ENCODE data around the gene OR10A2. TPM values are rescaled to one million over a fixed set of nuclear protein-coding genes. Genes with fewer than 3 reads are reported as not detected.

OR10A2 gene
- total RNA-seq, 1 donor from 2014 or later, result not detected

- no peaks in the 10 kb centered on the region for H3K36me3 Mint-ChIP-seq (ENCODE audit: low read depth)
- intact Hi-C loops (cut with micrococcal nuclease), result no loop called here
- H3K4me3 Mint-ChIP-seq, result no peak overlapping the region
- ATAC-seq (ENCODE audit: low read depth) (no peak), DNase-seq (no peak)
- no peaks in the 10 kb centered on the region for H3K9me3 Mint-ChIP-seq
- no peaks in the 10 kb centered on the region for H3K27me3 Mint-ChIP-seq
- TF ChIP-seq, protein P1, sequence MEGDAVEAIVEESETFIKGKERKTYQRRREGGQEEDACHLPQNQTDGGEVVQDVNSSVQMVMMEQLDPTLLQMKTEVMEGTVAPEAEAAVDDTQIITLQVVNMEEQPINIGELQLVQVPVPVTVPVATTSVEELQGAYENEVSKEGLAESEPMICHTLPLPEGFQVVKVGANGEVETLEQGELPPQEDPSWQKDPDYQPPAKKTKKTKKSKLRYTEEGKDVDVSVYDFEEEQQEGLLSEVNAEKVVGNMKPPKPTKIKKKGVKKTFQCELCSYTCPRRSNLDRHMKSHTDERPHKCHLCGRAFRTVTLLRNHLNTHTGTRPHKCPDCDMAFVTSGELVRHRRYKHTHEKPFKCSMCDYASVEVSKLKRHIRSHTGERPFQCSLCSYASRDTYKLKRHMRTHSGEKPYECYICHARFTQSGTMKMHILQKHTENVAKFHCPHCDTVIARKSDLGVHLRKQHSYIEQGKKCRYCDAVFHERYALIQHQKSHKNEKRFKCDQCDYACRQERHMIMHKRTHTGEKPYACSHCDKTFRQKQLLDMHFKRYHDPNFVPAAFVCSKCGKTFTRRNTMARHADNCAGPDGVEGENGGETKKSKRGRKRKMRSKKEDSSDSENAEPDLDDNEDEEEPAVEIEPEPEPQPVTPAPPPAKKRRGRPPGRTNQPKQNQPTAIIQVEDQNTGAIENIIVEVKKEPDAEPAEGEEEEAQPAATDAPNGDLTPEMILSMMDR (IDR thresholded peaks at IDR 0.05), result no peak
- CTCF ChIA-PET, result no interaction called here
- no peaks in the 10 kb centered on the region for H3K4me1 Mint-ChIP-seq
- POLR2A ChIA-PET, result no interaction called here
- no peak overlapping the region for H3K27ac Mint-ChIP-seq
Observed at GRCh38 chr11:6911948-6912347, 49.1 kb downstream of the OR10A2 start.

DNA sequence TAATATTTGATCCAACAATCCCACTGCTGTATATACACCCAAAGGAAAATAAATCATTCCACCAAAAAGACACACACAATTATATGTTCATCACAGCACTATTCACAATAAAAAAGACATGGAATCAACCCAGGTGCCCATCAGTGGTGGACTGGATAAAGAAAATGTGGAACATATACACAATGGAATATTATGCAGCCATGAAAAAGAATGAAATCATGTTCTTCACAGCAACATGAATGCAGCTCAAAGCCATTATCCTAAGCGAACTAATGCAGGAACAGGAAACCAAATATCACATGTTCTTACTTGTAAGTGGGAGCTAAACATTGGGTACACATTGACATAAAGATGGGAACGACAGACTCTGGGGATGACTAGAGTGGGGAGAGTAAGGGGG, 56.8 kb downstream of the OR10A2 start:
- Mint-ChIP-seq H3K4me3 (no peak overlapping the region), H3K4me1 (no peaks in the 10 kb centered on the region), H3K36me3 (ENCODE audit: low read depth) (no peaks in the 10 kb centered on the region), H3K27me3 (no peaks in the 10 kb centered on the region), H3K27ac (no peak overlapping the region), H3K9me3 (peaks cover 3% of the 10 kb centered on the region)
- no peak for ATAC-seq (ENCODE audit: low read depth)
- CTCF ChIA-PET, result no interaction called here
- no peak for DNase-seq
- POLR2A ChIA-PET, result no interaction called here
- TF ChIP-seq, protein P1 (IDR thresholded peaks at IDR 0.05), result no peak
- intact Hi-C loops (cut with micrococcal nuclease), result loop anchor here (10.0 kb wide), 2 partner anchors 175 to 595 kb away; partner anchors contain the start of gene PPFIBP2

DNA sequence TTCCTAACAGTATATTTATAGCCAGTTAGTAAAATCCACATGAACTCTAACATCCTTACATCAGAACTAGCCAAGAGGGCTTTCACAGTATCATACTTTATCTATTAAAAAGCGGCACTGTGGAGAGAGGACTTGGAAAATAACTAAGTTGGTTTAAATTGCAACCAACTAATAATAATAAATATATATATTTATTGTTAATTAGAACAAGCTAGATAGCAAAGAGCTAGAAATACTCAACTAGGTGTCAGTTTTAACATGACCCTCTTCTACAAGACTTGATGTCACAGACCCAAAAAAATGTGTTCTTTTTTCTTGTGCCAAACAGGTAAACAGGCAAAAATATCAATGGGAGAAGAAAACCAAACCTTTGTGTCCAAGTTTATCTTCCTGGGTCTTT, 57.8 kb downstream of the OR10A2 start, which contains the start of gene OR2D3:
Gene OR2D3 (plus strand): TSS at position 301 of the 400 bp plus-strand sequence. CDS start 0 bp downstream, at position 301.
- H3K27me3 Mint-ChIP-seq, result no peaks in the 10 kb centered on the region
- ATAC-seq (ENCODE audit: low read depth) (no peak), DNase-seq (no peak)
- no peak within 1 kb of the TSS for H3K4me3 Mint-ChIP-seq
- intact Hi-C loops (cut with micrococcal nuclease), result loop anchor here (10.0 kb wide), 2 partner anchors 176 to 594 kb away; partner anchors contain the start of gene PPFIBP2
- H3K27ac Mint-ChIP-seq, result no peak within 1 kb of the TSS
- ChIA-PET CTCF (no interaction called here), POLR2A (no interaction called here)
- H3K4me1 Mint-ChIP-seq, result peaks cover 1% of the 10 kb centered on the region
- no peaks in the 10 kb centered on the region for H3K36me3 Mint-ChIP-seq (ENCODE audit: low read depth)
- TF ChIP-seq, protein P1 (IDR thresholded peaks at IDR 0.05), result no peak
- H3K9me3 Mint-ChIP-seq, result peaks cover 3% of the 10 kb centered on the region

Other genes starting within 250 kb of the OR10A2 start
- 98.2 and 123 TPM in 2 replicates for gene TPP1, start 243.6 kb upstream of the OR10A2 start, total RNA-seq
- gene DCHS1, start 207.2 kb upstream of the OR10A2 start, total RNA-seq, result 0.17 and 0.22 TPM in 2 replicates
- gene MRPL17, start 179.7 kb upstream of the OR10A2 start, total RNA-seq, result 34.1 and 34.2 TPM in 2 replicates
- 0.07 TPM in 1 of 2 replicates, not detected in the other for gene OR2AG2, start 91.1 kb upstream of the OR10A2 start, total RNA-seq
- gene OR2AG1, start 80.0 kb upstream of the OR10A2 start, total RNA-seq, result not detected in 2 replicates
- gene OR6A2, start 63.4 kb upstream of the OR10A2 start, total RNA-seq, result 0.18 and 0.20 TPM in 2 replicates
- gene OR10A5, start 17.4 kb upstream of the OR10A2 start, total RNA-seq, result not detected in 2 replicates
- not detected in 2 replicates for gene OR10A4, start 13.6 kb downstream of the OR10A2 start, total RNA-seq
- not detected in 2 replicates for gene OR2D2, start 29.4 kb downstream of the OR10A2 start, total RNA-seq
- gene OR2D3, start 57.9 kb downstream of the OR10A2 start, total RNA-seq, result not detected in 2 replicates
- 5.3 and 5.4 TPM in 2 replicates for gene ZNF215, start 63.4 kb downstream of the OR10A2 start, total RNA-seq
- not detected in 2 replicates for gene ZNF214, start 157.3 kb downstream of the OR10A2 start, total RNA-seq
- 0.11 and 0.12 TPM in 2 replicates for gene NLRP14, start 157.4 kb downstream of the OR10A2 start, total RNA-seq
- not detected in 2 replicates for gene RBMXL2, start 225.9 kb downstream of the OR10A2 start, total RNA-seq

All from activated B cell treated with CpG ODN at 0.5 μM for 24 hours (primary cell).